SU-DHL-6 (cell line): ENCODE results near the gene PLXNA2.

ENCODE experiments used
- EZH2phosphoT487 ChIP-seq: fragments of 200-600 bp; sonication (generic), shearing (Covaris generic); conservative IDR thresholded peaks from 2 replicates; pipeline ENCODE4 v1.6.1; 2018; ENCODE audit warnings: mild to moderate bottlenecking, antibody characterized with exemption, low read length, moderate library complexity, mixed read lengths
- TF ChIP-seq, protein P1 (sequence below): fragments of 200-600 bp; sonication (generic); IDR thresholded peaks from one replicate; pipeline ENCODE4 v1.5.1; 2017; ENCODE audit warnings: antibody characterized with exemption, mild to moderate bottlenecking, low read length, moderate library complexity; ENCODE audit not compliant: insufficient read depth, poor library complexity, severe bottlenecking

DNA sequence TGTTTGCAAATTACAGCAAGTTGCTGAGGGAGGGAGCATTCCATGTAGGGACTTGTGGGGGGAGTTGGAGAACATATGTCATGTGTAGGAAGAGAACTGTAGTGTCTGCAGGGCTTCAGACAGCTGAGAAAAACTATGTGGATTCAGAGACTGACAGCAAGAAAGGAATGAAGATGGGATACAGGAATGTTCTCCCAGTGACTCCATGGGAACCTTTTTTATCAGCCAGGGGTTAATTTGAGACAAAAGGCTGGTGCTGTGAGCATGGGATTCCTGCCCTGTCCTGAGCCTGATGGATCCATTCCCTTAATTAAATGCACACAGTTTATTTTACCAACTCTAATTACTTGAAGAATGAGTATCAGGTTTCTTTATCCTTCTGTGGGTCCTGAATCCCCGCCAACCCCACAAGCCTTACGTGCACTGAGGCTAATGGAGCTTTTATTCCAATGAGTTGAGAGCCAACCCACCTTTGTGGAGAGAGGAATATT, 26.5 kb upstream of the PLXNA2 start:
- TF ChIP-seq, protein P1, sequence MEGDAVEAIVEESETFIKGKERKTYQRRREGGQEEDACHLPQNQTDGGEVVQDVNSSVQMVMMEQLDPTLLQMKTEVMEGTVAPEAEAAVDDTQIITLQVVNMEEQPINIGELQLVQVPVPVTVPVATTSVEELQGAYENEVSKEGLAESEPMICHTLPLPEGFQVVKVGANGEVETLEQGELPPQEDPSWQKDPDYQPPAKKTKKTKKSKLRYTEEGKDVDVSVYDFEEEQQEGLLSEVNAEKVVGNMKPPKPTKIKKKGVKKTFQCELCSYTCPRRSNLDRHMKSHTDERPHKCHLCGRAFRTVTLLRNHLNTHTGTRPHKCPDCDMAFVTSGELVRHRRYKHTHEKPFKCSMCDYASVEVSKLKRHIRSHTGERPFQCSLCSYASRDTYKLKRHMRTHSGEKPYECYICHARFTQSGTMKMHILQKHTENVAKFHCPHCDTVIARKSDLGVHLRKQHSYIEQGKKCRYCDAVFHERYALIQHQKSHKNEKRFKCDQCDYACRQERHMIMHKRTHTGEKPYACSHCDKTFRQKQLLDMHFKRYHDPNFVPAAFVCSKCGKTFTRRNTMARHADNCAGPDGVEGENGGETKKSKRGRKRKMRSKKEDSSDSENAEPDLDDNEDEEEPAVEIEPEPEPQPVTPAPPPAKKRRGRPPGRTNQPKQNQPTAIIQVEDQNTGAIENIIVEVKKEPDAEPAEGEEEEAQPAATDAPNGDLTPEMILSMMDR = no peak
- TF ChIP-seq EZH2phosphoT487 = no peak
